ENCODE measurements around the gene PTRHD1. TPM values are rescaled to one million over a fixed set of nuclear protein-coding genes. Genes with fewer than 3 reads are reported as not detected.

PTRHD1 gene
- total and polyA plus RNA-seq, 2 donors (not counting 1 experiment from before 2014, with no cell fraction given): 20.2 to 29.8 TPM

GRCh38 chr2:24834733-24835395, 41.7 kb upstream of the PTRHD1 start:
- CTCF ChIA-PET: interaction anchor here (1.6 kb wide), 1 partner anchor 426 kb away, joined by 3 read pairs; no protein-coding TSS in a partner anchor
- intact Hi-C loops (cut with micrococcal nuclease): no loop called here
- no peak for DNase-seq

More at GRCh38 chr2:24834733-24835395, 41.7 kb upstream of the PTRHD1 start:
- no peaks in the 10 kb centered on the region for H3K4me1 Mint-ChIP-seq
- H3K27ac Mint-ChIP-seq: no peak overlapping the region
- H3K9me3 Mint-ChIP-seq (ENCODE audit: insufficient read depth): no peaks in the 10 kb centered on the region
- Histone ChIP-seq H3K4me3 (ENCODE audit: control extremely low read depth in 1 of 5, extremely low read depth in 1 of 5, insufficient read depth in 1 of 5, low read depth in 2 of 5, low read length in 4 of 5) (no peak overlapping the region), H3K27me3 (replicated peaks in 1 of 4; ENCODE audit: control extremely low read depth in 1 of 4, control insufficient read depth in 3 of 4, insufficient read depth in 4 of 4, low read length in 3 of 4) (no peaks in the 10 kb centered on the region), H3K79me2 (ENCODE audit: control insufficient read depth, insufficient read depth, low read length) (no peaks in the 10 kb centered on the region), H3K4me2 (replicated peaks; ENCODE audit: low read depth, low read length, poor library complexity, severe bottlenecking) (no peak overlapping the region), H3K27ac (ENCODE audit: low read length in 2 of 2) (no peak overlapping the region), H2AFZ (ENCODE audit: insufficient read depth, low read depth, low read length, poor library complexity, severe bottlenecking) (no peak overlapping the region), H3K36me3 (replicated peaks in 1 of 2; ENCODE audit: control extremely low read depth in 1 of 2, control insufficient read depth in 1 of 2, extremely low read depth in 1 of 2, insufficient read depth in 2 of 2, low read length in 1 of 2) (peaks cover 0 to 30% of the 10 kb centered on the region in 2 experiments), H3K4me1 (ENCODE audit: control insufficient read depth in 2 of 2, insufficient read depth in 2 of 2, low read length in 2 of 2) (no peaks in the 10 kb centered on the region), H3K9ac (ENCODE audit: low read length) (no peak overlapping the region), H3K9me3 (ENCODE audit: control extremely low read depth in 1 of 3, control insufficient read depth in 2 of 3, insufficient read depth in 1 of 3, low read length in 2 of 3) (no peaks in the 10 kb centered on the region), H4K20me1 (ENCODE audit: control insufficient read depth, insufficient read depth, low read length, poor library complexity, severe bottlenecking) (no peaks in the 10 kb centered on the region)
- H3K4me3 Mint-ChIP-seq: no peak overlapping the region
- no peak for TF ChIP-seq EZH2 (IDR thresholded peaks at IDR 0.05; ENCODE audit: borderline replicate concordance, insufficient read depth, low read depth, low read length, poor library complexity, severe bottlenecking)
- no peak for TF ChIP-seq CTCF (IDR thresholded peaks at IDR 0.05)
- ATAC-seq (ENCODE audit: low read depth): no peak
- POLR2A ChIA-PET: no interaction called here
- no peaks in the 10 kb centered on the region for H3K27me3 Mint-ChIP-seq
- WGBS (ENCODE audit: insufficient coverage): 97% methylated on average over 18 of the region's 20 CpGs
